ENCODE data around the gene ADGRG6. TPM values are rescaled to one million over a fixed set of nuclear protein-coding genes. Genes with fewer than 3 reads are reported as not detected.

The ADGRG6 gene
- 66.2 and 71.1 TPM in 2 replicates for total RNA-seq

DNA sequence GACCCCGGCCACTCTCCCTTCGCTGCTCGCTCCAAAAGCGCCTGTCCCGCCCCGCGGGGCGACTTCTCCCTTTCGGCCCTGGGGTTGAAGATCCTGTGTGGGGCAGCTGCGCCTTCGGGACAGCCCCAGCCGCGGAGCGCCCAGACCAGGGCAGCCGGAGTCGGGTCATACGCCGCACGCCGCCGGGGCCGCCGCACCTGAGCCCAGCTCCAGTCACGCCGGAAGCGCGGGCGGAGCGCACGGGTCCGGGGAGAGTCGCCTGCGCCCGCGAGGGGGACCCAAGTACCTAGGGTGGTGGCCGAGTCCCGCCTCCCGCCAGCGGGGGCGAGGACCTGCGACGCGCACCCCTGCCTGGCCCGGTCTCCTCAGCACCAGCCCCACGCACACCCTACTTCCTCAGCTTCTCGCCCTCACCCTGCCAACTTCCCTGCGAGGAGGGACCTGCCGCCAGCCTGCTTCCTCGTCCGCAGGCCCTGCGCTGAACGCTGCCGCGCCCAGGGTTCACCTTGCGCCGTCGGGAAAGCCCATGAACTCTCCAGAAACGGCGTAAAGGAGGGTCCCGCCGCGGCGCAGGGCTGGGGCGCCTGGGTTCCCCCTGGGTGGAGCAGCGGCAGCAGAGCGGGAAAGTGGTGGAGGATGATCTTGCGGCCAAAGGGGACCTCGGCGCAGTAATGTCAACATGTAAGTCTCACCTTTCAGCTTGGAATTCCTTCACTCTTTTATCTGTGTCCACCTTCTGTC lies at the start of gene ADGRG6:
TSS of gene ADGRG6 (plus strand) at position 357 of the 741 bp plus-strand sequence. CDS start at position 680, 323 bp downstream.

Other genes starting within 250 kb of the ADGRG6 start
- not detected in 2 replicates for gene GJE1, start 169.1 kb upstream of the ADGRG6 start, total RNA-seq
- gene NMBR, start 154.9 kb upstream of the ADGRG6 start, total RNA-seq = 0.25 and 0.33 TPM in 2 replicates
- gene VTA1, start 154.7 kb upstream of the ADGRG6 start, total RNA-seq = 34.4 and 46.9 TPM in 2 replicates

Data from mesangial cell (primary cell).